ENCODE results near the gene CFAP210. TPM values are rescaled to one million over a fixed set of nuclear protein-coding genes. Genes with fewer than 3 reads are reported as not detected.

Gene CFAP210
- total and polyA plus RNA-seq, 9 of the 15 experiments (the other 6 are each of a cell fraction or from before 2014, with no cell fraction given), result 0.75 to 3.6 (median 1.3) TPM

- TF ChIP-seq SOX6 (IDR thresholded peaks at IDR 0.05) (no peak; the same call in none of the 2 replicates), FOXP1 (CRISPR knock-in tag; IDR thresholded peaks at IDR 0.05) (peak; percentile 88), NFIC (IDR thresholded peaks at IDR 0.05) (peak; percentile 62), ZMIZ1 (IDR thresholded peaks at IDR 0.05; ENCODE audit: low read depth in 2 of 2, low read length in 2 of 2) (peak; percentile 8 to 56; a peak in 1 of 4 replicates), BDP1 (IDR thresholded peaks at IDR 0.05; ENCODE audit: insufficient read depth, insufficient read length) (no peak), GABPB1 (CRISPR knock-in tag; IDR thresholded peaks at IDR 0.05) (peak; percentile 99), TCF7L2 (IDR thresholded peaks at IDR 0.05; ENCODE audit: low read depth, low read length) (no peak), RFX1 (IDR thresholded peaks at IDR 0.05) (peak; percentile 100), EP400 (IDR thresholded peaks at IDR 0.05) (peak; percentile 83), MCM7 (IDR thresholded peaks at IDR 0.05) (no peak), SUPT5H (IDR thresholded peaks at IDR 0.05) (peak; percentile 94), HDAC2 (IDR thresholded peaks at IDR 0.05) (peak; percentile 66; the same call in 1 of the 2 replicates), SMAD1 (IDR thresholded peaks at IDR 0.05; ENCODE audit: low read depth, low read length, partially characterized antibody) (peak; percentile 60), TOE1 (IDR thresholded peaks at IDR 0.05; ENCODE audit: borderline replicate concordance) (peak; percentile 17; the same call in 1 of the 2 replicates), TOE1 (CRISPR knock-in tag; IDR thresholded peaks at IDR 0.05; ENCODE audit: borderline replicate concordance, low read depth) (no peak), TBP (optimal IDR thresholded peaks at IDR 0.05; ENCODE audit: low read depth, low read length) (peak; percentile 93), NR4A1 (CRISPR knock-in tag; IDR thresholded peaks at IDR 0.05) (no peak), NR4A1 (tag; IDR thresholded peaks at IDR 0.05) (0 out of 2 replicates have a peak, but pooled peaks have one; percentile 43), CEBPB (tag; IDR thresholded peaks at IDR 0.05) (no peak), TAF7 (tag; IDR thresholded peaks at IDR 0.05) (0 out of 2 replicates have a peak, but pooled peaks have one; percentile 46)
- TF ChIP-seq, protein P1, sequence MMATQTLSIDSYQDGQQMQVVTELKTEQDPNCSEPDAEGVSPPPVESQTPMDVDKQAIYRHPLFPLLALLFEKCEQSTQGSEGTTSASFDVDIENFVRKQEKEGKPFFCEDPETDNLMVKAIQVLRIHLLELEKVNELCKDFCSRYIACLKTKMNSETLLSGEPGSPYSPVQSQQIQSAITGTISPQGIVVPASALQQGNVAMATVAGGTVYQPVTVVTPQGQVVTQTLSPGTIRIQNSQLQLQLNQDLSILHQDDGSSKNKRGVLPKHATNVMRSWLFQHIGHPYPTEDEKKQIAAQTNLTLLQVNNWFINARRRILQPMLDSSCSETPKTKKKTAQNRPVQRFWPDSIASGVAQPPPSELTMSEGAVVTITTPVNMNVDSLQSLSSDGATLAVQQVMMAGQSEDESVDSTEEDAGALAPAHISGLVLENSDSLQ (IDR thresholded peaks at IDR 0.05), result peak; percentile 21; the same call in 1 of the 2 replicates
- TF ChIP-seq, protein P2, sequence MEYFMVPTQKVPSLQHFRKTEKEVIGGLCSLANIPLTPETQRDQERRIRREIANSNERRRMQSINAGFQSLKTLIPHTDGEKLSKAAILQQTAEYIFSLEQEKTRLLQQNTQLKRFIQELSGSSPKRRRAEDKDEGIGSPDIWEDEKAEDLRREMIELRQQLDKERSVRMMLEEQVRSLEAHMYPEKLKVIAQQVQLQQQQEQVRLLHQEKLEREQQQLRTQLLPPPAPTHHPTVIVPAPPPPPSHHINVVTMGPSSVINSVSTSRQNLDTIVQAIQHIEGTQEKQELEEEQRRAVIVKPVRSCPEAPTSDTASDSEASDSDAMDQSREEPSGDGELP (CRISPR knock-in tag; IDR thresholded peaks at IDR 0.05; ENCODE audit: borderline replicate concordance), result peak; percentile 96
- TF ChIP-seq, protein P3, sequence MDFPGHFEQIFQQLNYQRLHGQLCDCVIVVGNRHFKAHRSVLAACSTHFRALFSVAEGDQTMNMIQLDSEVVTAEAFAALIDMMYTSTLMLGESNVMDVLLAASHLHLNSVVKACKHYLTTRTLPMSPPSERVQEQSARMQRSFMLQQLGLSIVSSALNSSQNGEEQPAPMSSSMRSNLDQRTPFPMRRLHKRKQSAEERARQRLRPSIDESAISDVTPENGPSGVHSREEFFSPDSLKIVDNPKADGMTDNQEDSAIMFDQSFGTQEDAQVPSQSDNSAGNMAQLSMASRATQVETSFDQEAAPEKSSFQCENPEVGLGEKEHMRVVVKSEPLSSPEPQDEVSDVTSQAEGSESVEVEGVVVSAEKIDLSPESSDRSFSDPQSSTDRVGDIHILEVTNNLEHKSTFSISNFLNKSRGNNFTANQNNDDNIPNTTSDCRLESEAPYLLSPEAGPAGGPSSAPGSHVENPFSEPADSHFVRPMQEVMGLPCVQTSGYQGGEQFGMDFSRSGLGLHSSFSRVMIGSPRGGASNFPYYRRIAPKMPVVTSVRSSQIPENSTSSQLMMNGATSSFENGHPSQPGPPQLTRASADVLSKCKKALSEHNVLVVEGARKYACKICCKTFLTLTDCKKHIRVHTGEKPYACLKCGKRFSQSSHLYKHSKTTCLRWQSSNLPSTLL (IDR thresholded peaks at IDR 0.05), result no peak
Observed at GRCh38 chr2:169694113-169694893, at the start of gene CFAP210, which contains the start of gene PHOSPHO2 (continued).
